HCT116 (cell line): ENCODE measurements around the gene PAMR1. TPM values are rescaled to one million over a fixed set of nuclear protein-coding genes. Genes with fewer than 3 reads are reported as not detected.
A peak's percentile ranks its signal among the peaks of the same experiment; 100 is the strongest.

Experiments used
- ATAC-seq: fragments of 200-7000 bp; cut with Tn5 transposase; 2 replicates; pipeline ENCODE4 v1.9.1; 2020; ENCODE audit warnings: mild to moderate bottlenecking, moderate library complexity
- Bru-seq: library from RNA; stranded (reverse); fragments of 400-500 nt; gene quantifications from one replicate; lab custom pipeline; 2021; lab: Mats Ljungman, UMichigan
- BruChase-seq, 2 experiments: library from RNA; stranded (reverse); fragments of 400-500 nt; gene quantifications; one replicate each; lab custom pipeline; 2021; lab: Mats Ljungman, UMichigan
- BruUV-seq: library from RNA; stranded (reverse); fragments of 400-500 nt; replicated peaks from 2 replicates; lab custom pipeline; 2021; lab: Mats Ljungman, UMichigan
- CTCF ChIA-PET: fragments of 300-600 bp; sonication (Branson Sonifier 250); formaldehyde crosslinking; loops from one replicate; lab custom pipeline; 2021; ENCODE audit warnings: antibody characterized with exemption; lab: Charles Lee
- POLR2A ChIA-PET: fragments of 300-600, 350-600 bp; sonication (Branson Sonifier 250); formaldehyde crosslinking; loops from one replicate; lab custom pipeline; 2021; ENCODE audit warnings: antibody characterized with exemption; lab: Charles Lee
- RAD21 ChIA-PET, 2 experiments: fragments of 300-600 bp; sonication (Branson Sonifier 250); formaldehyde crosslinking; loops; one replicate each; lab custom pipeline; 2023; ENCODE audit warnings: low total read pairs in 2 of 2; ENCODE audit not compliant: uncharacterized antibody in 2 of 2, unreplicated experiment in 2 of 2, low non-redundant PET in 1 of 2; lab: Charles Lee
- DNase-seq: peaks from one replicate; pipeline ENCODE4 v3.0.0-alpha.2; 2010; ENCODE audit warnings: low read depth, low spot score
- H2AFZ ChIP-seq: fragments of 200-600 bp; shearing (Covaris generic), sonication (generic); 2 replicates; pipeline ENCODE4 v1.6.1; 2017; ENCODE audit warnings: low read depth, mixed run types, mixed read lengths, antibody characterized with exemption, low read length; ENCODE audit not compliant: poor library complexity, severe bottlenecking
- H3K27ac ChIP-seq: 2 replicates; pipeline ENCODE4 v1.5.1; 2012; ENCODE audit warnings: low read depth, low read length
- H3K27me3 ChIP-seq: fragments of 200-600 bp; sonication (generic); 2 replicates; pipeline ENCODE4 v1.6.1; 2016; ENCODE audit warnings: mixed run types, low read length, mixed read lengths; ENCODE audit not compliant: insufficient read depth
- H3K36me3 ChIP-seq, 2 experiments: fragments of 200-500 bp in 1 of 2; fragments of 200-600 bp in 1 of 2; sonication (Bioruptor generic) in 1 of 2; sonication (generic) in 1 of 2; 2 replicates each; pipeline versions ENCODE4 v1.5.1 to v1.6.1; 2014 to 2016; ENCODE audit warnings: low read length in 2 of 2, inconsistent platforms in 1 of 2, mixed read lengths in 1 of 2, mixed run types in 1 of 2; ENCODE audit not compliant: insufficient read depth in 2 of 2, control insufficient read depth in 1 of 2
- H3K4me1 ChIP-seq, 2 experiments: fragments of 200-600 bp in 1 of 2; sonication (generic) in 1 of 2; 2 replicates each; pipeline versions ENCODE4 v1.5.1 to v1.6.1; 2012 to 2017; ENCODE audit warnings: low read length in 2 of 2, inconsistent platforms in 1 of 2, mild to moderate bottlenecking in 1 of 2, mixed read lengths in 1 of 2, mixed run types in 1 of 2, moderate library complexity in 1 of 2; ENCODE audit not compliant: insufficient read depth in 2 of 2, control insufficient read depth in 1 of 2
- H3K4me2 ChIP-seq: fragments of 200-600 bp; sonication (generic); 2 replicates; pipeline ENCODE4 v1.6.1; 2017; ENCODE audit warnings: mixed run types, low read length, mixed read lengths
- H3K4me3 ChIP-seq, 2 experiments: fragments of 200-600 bp in 1 of 2; sonication (generic) in 1 of 2; replicated peaks in 1 of 2; 2 replicates each; pipeline ENCODE4 v1.5.1; 2011 to 2016; ENCODE audit warnings: low read length in 2 of 2, control low read depth in 1 of 2, low read depth in 1 of 2, mild to moderate bottlenecking in 1 of 2, mixed read lengths in 1 of 2, mixed run types in 1 of 2
- H3K79me2 ChIP-seq: fragments of 200-600 bp; sonication (generic); 2 replicates; pipeline ENCODE4 v1.6.1; 2017; ENCODE audit warnings: mild to moderate bottlenecking, mixed run types, low read length, moderate library complexity, mixed read lengths; ENCODE audit not compliant: insufficient read depth
- H3K9ac ChIP-seq: fragments of 200-600 bp; sonication (generic); 2 replicates; pipeline ENCODE4 v1.6.1; 2016; ENCODE audit warnings: low read length, mixed read lengths
- H3K9me2 ChIP-seq: fragments of 200-600 bp; sonication (generic), shearing (Covaris generic); 2 replicates; pipeline ENCODE4 v1.6.1; 2017; ENCODE audit warnings: mixed run types, mild to moderate bottlenecking, moderate library complexity; ENCODE audit not compliant: insufficient read depth
- H3K9me3 ChIP-seq, 2 experiments: fragments of 200-500 bp in 1 of 2; fragments of 200-600 bp in 1 of 2; sonication (Bioruptor generic) in 1 of 2; sonication (generic) in 1 of 2; 2 replicates each; pipeline ENCODE4 v1.6.1; 2014 to 2017; ENCODE audit warnings: low read length in 2 of 2, mixed read lengths in 2 of 2, inconsistent platforms in 1 of 2, low read depth in 1 of 2, mild to moderate bottlenecking in 1 of 2, mixed run types in 1 of 2, moderate library complexity in 1 of 2; ENCODE audit not compliant: control insufficient read depth in 1 of 2, insufficient read depth in 1 of 2
- H4K20me1 ChIP-seq: fragments of 200-600 bp; sonication (generic), shearing (Covaris generic); 2 replicates; pipeline ENCODE4 v1.6.1; 2017; ENCODE audit warnings: mixed run types, mild to moderate bottlenecking, moderate library complexity; ENCODE audit not compliant: insufficient read depth
- CEBPB ChIP-seq: IDR thresholded peaks from 2 replicates; pipeline ENCODE4 v1.6.1; 2012; ENCODE audit warnings: low read depth
- ELF1 ChIP-seq: IDR thresholded peaks from 2 replicates; pipeline ENCODE4 v1.6.1; 2012; ENCODE audit warnings: low read depth, borderline replicate concordance
- EZH2phosphoT487 ChIP-seq: fragments of 200-600 bp; IDR thresholded peaks from 2 replicates; pipeline ENCODE4 v1.6.1; 2018; ENCODE audit warnings: antibody characterized with exemption, borderline replicate concordance
- JUND ChIP-seq: IDR thresholded peaks from 2 replicates; pipeline ENCODE4 v1.6.1; 2012
- POLR2AphosphoS5 ChIP-seq: IDR thresholded peaks from 2 replicates; pipeline ENCODE4 v1.6.1; 2011; ENCODE audit warnings: mild to moderate bottlenecking, low read depth, low read length, moderate library complexity
- RAD21 ChIP-seq: IDR thresholded peaks from 2 replicates; pipeline ENCODE4 v1.6.1; 2012; ENCODE audit warnings: low read depth, mild to moderate bottlenecking
- SIN3A ChIP-seq: IDR thresholded peaks from 2 replicates; pipeline ENCODE4 v1.6.1; 2012; ENCODE audit warnings: low read depth
- SP1 ChIP-seq: IDR thresholded peaks from 2 replicates; pipeline ENCODE4 v1.6.1; 2012; ENCODE audit warnings: low read depth
- SRF ChIP-seq: IDR thresholded peaks from 2 replicates; pipeline ENCODE4 v1.6.1; 2012; ENCODE audit warnings: low read depth
- TCF7L2 ChIP-seq: IDR thresholded peaks from 2 replicates; pipeline ENCODE4 v1.7.0; 2011; ENCODE audit warnings: borderline replicate concordance, inconsistent platforms; ENCODE audit not compliant: insufficient read depth, insufficient read length; ENCODE audit errors: extremely low read depth
- ZFX ChIP-seq: fragments of 450-650 bp; IDR thresholded peaks from 2 replicates; pipeline ENCODE4 v1.6.1; 2017
- ZNF274 ChIP-seq: fragments of 200-500 bp; sonication (Bioruptor generic); IDR thresholded peaks from 2 replicates; pipeline ENCODE4 v1.6.1; 2014; ENCODE audit warnings: mild to moderate bottlenecking, low read depth, low read length, inconsistent platforms
- intact Hi-C: fragments of 100-400 bp; cut with micrococcal nuclease; formaldehyde crosslinking; loops from 2 replicates; pipeline ENCODE4 v1.10.0; 2022
- long read RNA-seq: library from polyadenylated mRNA; unstranded; transcript quantifications from one replicate; pipeline ENCODE4 v2.0.0, GENCODE V29; 2021; ENCODE audit not compliant: unreplicated experiment
- polyA plus RNA-seq: library from polyadenylated mRNA; unstranded; fragments of >200 nt; gene quantifications from 2 replicates; pipeline ENCODE4 v1.2.1, GENCODE V29; 2012; ENCODE audit warnings: missing spikeins
- total RNA-seq: library from RNA; stranded (reverse); gene quantifications from one replicate; pipeline ENCODE4 v1.2.1, GENCODE V29; 2021; ENCODE audit not compliant: unreplicated experiment
- TF ChIP-seq, protein P1 (sequence below): IDR thresholded peaks from 2 replicates; pipeline ENCODE4 v1.6.1; 2012
- TF ChIP-seq, protein P2 (sequence below): IDR thresholded peaks from 2 replicates; pipeline ENCODE4 v1.6.1; 2012; ENCODE audit warnings: low read depth

The PAMR1 gene, protein sequence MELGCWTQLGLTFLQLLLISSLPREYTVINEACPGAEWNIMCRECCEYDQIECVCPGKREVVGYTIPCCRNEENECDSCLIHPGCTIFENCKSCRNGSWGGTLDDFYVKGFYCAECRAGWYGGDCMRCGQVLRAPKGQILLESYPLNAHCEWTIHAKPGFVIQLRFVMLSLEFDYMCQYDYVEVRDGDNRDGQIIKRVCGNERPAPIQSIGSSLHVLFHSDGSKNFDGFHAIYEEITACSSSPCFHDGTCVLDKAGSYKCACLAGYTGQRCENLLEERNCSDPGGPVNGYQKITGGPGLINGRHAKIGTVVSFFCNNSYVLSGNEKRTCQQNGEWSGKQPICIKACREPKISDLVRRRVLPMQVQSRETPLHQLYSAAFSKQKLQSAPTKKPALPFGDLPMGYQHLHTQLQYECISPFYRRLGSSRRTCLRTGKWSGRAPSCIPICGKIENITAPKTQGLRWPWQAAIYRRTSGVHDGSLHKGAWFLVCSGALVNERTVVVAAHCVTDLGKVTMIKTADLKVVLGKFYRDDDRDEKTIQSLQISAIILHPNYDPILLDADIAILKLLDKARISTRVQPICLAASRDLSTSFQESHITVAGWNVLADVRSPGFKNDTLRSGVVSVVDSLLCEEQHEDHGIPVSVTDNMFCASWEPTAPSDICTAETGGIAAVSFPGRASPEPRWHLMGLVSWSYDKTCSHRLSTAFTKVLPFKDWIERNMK
- not detected for total RNA-seq
- polyA plus RNA-seq: not detected in 2 replicates
- Bru-seq, nascent RNA: percentile 10 among the genes with signal in this experiment
- BruChase-seq, experiment 1, labeled RNA remaining after a 6-hour chase: percentile 5 among the genes with signal in this experiment
- percentile 1 among the genes with signal in this experiment for BruChase-seq, experiment 2, labeled RNA remaining after a 2-hour chase
- long read RNA-seq: 0 reads

DNA sequence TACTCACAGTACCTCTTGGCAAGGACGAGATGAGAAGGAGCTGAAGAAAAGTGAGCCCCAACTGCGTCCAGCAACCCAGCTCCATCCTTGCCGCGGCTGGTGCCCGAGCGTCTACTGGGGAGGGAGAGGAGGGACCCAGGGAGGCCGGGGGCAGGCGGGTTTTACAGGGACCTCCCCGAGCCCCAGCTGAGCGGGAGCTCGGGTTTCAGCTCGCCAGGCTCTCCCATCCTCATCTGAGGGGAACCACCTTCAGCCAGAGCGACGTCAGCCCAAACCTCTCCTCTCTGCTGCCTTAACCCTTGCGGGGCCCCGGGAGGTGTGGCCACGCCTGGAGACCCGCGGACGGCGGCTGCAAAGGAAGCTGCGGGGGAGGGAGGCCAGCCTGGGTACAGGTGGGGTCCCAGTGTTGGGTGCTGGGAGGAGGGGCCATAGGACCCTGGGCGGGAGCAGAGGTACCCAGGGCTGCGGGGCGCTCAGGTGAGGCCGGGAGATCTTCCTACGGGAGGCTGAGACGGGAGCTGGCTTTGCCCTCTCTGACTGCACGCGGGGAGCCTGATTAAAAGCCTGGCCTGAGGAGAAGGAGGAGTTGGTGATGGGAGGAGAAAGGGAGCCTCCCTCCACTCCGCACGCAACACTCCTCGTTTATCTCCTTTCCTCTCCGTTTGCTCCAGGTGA is at the start of gene PAMR1:
PAMR1 (minus strand) TSS at position 116 of the 675 bp plus-strand sequence; CDS start at position 85, 31 bp downstream.
- H3K9me2 ChIP-seq: no peaks in the 10 kb centered on the region
- no peak within 1 kb of the TSS for H3K4me2 ChIP-seq
- no peak within 1 kb of the TSS for H2AFZ ChIP-seq
- ChIA-PET RAD21 (no interaction called here), POLR2A (no interaction called here), CTCF (no interaction called here)
- no peaks in the 10 kb centered on the region for H3K79me2 ChIP-seq
- H3K36me3 ChIP-seq: no peaks in the 10 kb centered on the region
- no peaks in the 10 kb centered on the region for H3K9me3 ChIP-seq
- no peak within 1 kb of the TSS for H3K27ac ChIP-seq
- no peak for TF ChIP-seq JUND
- TF ChIP-seq ZNF274: no peak
- TF ChIP-seq, protein P1, sequence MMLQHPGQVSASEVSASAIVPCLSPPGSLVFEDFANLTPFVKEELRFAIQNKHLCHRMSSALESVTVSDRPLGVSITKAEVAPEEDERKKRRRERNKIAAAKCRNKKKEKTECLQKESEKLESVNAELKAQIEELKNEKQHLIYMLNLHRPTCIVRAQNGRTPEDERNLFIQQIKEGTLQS: no peak
- TF ChIP-seq RAD21: no peak
- TF ChIP-seq SIN3A: no peak
- TF ChIP-seq, protein P2, sequence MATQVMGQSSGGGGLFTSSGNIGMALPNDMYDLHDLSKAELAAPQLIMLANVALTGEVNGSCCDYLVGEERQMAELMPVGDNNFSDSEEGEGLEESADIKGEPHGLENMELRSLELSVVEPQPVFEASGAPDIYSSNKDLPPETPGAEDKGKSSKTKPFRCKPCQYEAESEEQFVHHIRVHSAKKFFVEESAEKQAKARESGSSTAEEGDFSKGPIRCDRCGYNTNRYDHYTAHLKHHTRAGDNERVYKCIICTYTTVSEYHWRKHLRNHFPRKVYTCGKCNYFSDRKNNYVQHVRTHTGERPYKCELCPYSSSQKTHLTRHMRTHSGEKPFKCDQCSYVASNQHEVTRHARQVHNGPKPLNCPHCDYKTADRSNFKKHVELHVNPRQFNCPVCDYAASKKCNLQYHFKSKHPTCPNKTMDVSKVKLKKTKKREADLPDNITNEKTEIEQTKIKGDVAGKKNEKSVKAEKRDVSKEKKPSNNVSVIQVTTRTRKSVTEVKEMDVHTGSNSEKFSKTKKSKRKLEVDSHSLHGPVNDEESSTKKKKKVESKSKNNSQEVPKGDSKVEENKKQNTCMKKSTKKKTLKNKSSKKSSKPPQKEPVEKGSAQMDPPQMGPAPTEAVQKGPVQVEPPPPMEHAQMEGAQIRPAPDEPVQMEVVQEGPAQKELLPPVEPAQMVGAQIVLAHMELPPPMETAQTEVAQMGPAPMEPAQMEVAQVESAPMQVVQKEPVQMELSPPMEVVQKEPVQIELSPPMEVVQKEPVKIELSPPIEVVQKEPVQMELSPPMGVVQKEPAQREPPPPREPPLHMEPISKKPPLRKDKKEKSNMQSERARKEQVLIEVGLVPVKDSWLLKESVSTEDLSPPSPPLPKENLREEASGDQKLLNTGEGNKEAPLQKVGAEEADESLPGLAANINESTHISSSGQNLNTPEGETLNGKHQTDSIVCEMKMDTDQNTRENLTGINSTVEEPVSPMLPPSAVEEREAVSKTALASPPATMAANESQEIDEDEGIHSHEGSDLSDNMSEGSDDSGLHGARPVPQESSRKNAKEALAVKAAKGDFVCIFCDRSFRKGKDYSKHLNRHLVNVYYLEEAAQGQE: no peak
- TF ChIP-seq POLR2AphosphoS5: no peak
- no peak for TF ChIP-seq ZFX
- TF ChIP-seq EZH2phosphoT487: no peak
- no peak for TF ChIP-seq ELF1
- TF ChIP-seq CEBPB: no peak
- TF ChIP-seq SP1: no peak
- TF ChIP-seq TCF7L2: no peak
- no peak for TF ChIP-seq SRF
- no peak within 1 kb of the TSS for H3K4me3 ChIP-seq
- H3K9ac ChIP-seq: no peak within 1 kb of the TSS
- intact Hi-C loops: no loop called here
- DNase-seq (no peak), ATAC-seq (no peak)
- no peaks in the 10 kb centered on the region; a peak in 1 of 4 replicates for H3K4me1 ChIP-seq
- BruUV-seq: no TSS peak
- peaks cover 34% of the 10 kb centered on the region for H3K27me3 ChIP-seq
- no peaks in the 10 kb centered on the region for H4K20me1 ChIP-seq
